ENCODE measurements around the gene NME7.
A peak's percentile ranks its signal among the peaks of the same experiment; 100 is the strongest.
"Not testable (repeated sequence)": the region's sequence is repeated elsewhere in the genome, so short reads cannot be mapped to it uniquely, and the experiment has no call there.

NME7 gene

DNA sequence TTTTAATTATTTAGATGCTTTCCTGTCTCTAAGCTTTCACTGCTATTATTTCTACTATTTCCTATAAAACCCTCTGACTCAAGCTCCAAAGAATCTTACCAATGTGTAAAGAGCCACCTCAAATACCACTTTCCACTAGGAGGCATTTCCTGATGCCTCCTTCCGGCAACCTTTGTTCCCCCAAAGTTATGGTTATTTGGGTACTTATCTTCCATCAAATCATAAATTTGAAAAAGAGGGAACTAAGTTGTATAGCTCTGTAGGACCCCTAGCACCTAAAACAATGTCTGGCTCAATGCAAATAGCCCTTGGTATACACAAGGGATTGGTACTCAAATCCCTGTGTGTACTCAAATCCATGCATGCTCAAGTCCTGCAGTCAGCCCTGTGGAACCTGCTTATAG, 79.6 kb downstream of the NME7 start:
- peak; percentile 7 for DNase-seq (ENCODE audit: low read depth)
- no peak overlapping the region for H3K4me3 ChIP-seq (ENCODE audit: low read length)
- TF ChIP-seq, protein P1, sequence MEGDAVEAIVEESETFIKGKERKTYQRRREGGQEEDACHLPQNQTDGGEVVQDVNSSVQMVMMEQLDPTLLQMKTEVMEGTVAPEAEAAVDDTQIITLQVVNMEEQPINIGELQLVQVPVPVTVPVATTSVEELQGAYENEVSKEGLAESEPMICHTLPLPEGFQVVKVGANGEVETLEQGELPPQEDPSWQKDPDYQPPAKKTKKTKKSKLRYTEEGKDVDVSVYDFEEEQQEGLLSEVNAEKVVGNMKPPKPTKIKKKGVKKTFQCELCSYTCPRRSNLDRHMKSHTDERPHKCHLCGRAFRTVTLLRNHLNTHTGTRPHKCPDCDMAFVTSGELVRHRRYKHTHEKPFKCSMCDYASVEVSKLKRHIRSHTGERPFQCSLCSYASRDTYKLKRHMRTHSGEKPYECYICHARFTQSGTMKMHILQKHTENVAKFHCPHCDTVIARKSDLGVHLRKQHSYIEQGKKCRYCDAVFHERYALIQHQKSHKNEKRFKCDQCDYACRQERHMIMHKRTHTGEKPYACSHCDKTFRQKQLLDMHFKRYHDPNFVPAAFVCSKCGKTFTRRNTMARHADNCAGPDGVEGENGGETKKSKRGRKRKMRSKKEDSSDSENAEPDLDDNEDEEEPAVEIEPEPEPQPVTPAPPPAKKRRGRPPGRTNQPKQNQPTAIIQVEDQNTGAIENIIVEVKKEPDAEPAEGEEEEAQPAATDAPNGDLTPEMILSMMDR (IDR thresholded peaks at IDR 0.05; ENCODE audit: insufficient read depth, low read depth, low read length, missing control alignments): no peak

DNA sequence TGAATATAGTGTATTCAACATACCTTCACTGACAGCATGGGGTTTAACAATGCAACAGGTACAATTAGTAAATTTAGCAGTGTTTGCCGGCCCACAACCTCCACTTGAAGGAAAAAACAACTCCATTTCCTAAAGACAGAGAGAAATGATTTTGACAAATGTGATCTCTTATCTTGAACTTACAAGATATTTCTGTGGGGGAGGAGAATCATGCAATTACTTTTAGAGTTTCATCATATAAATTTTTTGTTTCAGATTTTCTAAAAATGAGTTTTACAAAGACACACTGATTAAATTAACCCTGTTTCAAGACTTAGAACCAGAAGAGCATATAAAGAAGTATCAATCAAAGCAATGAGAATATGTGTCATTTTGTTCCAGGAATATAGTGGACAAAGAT, 80.3 kb downstream of the NME7 start:
- TF ChIP-seq, protein P1 (IDR thresholded peaks at IDR 0.05; ENCODE audit: insufficient read depth, low read depth, low read length, missing control alignments): no peak
- no peak for DNase-seq (ENCODE audit: low read depth)
- no peak overlapping the region for H3K4me3 ChIP-seq (ENCODE audit: low read length)

DNA sequence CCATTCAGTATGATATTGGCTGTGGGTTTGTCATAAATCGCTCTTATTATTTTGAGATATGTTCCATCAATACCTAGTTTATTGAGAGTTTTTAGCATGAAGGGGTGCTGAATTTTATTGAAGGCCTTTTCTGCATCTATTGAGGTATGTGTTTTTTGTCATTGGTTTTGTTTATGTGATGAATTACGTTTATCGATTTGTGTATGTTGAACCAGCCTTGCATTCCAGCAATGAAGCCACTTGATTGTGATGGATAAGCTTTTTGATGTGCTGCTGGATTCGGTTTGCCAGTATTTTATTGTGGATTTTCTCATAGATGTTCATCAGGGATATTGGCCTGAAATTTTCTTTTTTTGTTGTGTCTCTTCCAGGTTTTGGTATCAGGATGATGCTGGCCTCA, 86.0 kb downstream of the NME7 start:
- DNase-seq (ENCODE audit: low read depth); H3K4me3 ChIP-seq (ENCODE audit: low read length): not testable (repeated sequence)

DNA sequence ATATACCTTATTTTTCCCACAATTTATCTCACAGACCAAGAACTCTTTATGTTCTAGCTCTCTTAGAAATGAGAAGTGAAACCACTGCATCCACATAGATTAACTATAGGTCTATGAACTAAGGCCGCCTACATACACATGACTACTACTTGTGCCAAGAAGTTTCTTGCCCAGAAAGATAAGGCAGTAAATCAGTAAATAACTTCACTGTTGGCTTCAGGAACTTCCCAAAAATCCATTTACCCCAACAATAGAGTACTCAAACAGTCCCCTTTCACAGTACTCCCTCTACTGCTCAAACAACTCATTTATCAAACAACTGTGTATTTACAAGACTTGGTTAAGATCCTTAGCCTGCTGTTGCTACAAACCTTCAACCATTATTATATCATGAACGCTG, 96.5 kb downstream of the NME7 start:
- H3K4me3 ChIP-seq (ENCODE audit: low read length): no peak overlapping the region
- TF ChIP-seq, protein P1 (IDR thresholded peaks at IDR 0.05; ENCODE audit: insufficient read depth, low read depth, low read length, missing control alignments): peak; percentile 18
- DNase-seq (ENCODE audit: low read depth): peak; percentile 7

DNA sequence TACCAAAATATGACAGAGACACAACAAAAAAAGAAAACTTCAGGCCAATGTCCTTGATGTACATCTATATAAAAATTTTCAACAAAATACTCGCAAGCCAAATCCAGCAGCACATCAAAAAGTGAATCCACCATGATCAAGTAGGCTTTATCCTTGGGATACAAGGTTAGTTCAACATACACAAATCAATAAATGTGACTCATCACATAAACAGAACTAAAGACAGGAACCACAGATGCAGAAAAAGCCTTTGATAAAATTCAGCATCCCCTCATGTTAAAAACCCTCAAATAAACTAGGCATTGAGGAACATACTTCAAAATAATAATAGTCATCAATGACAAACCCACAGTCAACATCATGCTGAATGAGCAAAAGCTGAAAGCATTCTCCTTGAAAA, 101.5 kb downstream of the NME7 start:
- DNase-seq (ENCODE audit: low read depth): no peak
- TF ChIP-seq, protein P1 (IDR thresholded peaks at IDR 0.05; ENCODE audit: insufficient read depth, low read depth, low read length, missing control alignments): no peak
- no peak overlapping the region for H3K4me3 ChIP-seq (ENCODE audit: low read length)

DNA sequence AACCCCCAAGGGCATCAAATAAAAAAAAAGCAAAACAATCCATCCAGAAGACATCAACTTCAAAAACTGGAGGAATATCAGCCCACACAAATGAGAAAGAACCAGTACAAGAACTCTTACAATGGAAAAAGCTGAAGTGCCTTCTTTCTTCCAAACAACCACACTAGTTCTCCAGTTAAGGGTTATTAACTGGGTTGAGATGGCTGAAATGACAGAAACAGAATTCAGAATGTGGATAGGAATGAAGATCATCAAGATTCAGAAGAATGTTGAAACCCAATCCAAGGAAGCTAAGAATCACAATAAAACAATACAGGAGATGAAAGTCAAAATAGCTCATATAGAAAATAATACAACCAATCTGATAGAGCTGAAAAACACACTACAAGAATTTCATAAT, 104.5 kb downstream of the NME7 start:
- TF ChIP-seq, protein P1 (IDR thresholded peaks at IDR 0.05; ENCODE audit: insufficient read depth, low read depth, low read length, missing control alignments): no peak
- H3K4me3 ChIP-seq (ENCODE audit: low read length): no peak overlapping the region
- no peak for DNase-seq (ENCODE audit: low read depth)

DNA sequence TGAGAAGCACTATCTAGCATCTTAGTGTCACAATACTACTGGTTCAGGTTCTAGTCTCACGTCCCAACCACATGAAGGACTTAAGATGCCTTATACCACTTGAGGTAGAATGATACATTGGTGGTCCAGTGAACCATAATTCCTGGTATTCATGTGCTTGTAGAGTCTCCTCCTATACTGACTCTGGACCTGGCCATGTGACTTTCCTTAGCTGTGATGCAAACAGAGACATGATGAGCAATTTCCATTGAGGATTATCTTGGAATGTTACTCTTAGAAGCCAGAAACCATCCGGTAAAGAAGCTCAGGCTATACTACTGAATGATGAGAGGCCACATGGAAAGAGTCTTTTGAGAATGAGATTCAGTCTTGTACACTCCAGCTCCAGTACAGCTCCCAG, 105.7 kb downstream of the NME7 start:
- TF ChIP-seq, protein P1 (IDR thresholded peaks at IDR 0.05; ENCODE audit: insufficient read depth, low read depth, low read length, missing control alignments): no peak
- no peak for DNase-seq (ENCODE audit: low read depth)
- no peak overlapping the region for H3K4me3 ChIP-seq (ENCODE audit: low read length)

All from epithelial cell of esophagus (primary cell).